OCI-LY1 (cell line): Measurements from ENCODE around the gene CDC73.

ENCODE experiments used
- EZH2 ChIP-seq: fragments of 200-600 bp; sonication (generic), shearing (Covaris generic); IDR thresholded peaks from 2 replicates; pipeline ENCODE4 v1.8.0; 2017; ENCODE audit warnings: borderline replicate concordance, mixed run types, mild to moderate bottlenecking, antibody characterized with exemption, low read length, moderate library complexity, mixed read lengths
- TF ChIP-seq, protein P1 (sequence below): fragments of 200-600 bp; sonication (generic), shearing (Covaris generic); IDR thresholded peaks from 2 replicates; pipeline ENCODE4 v1.5.1; 2017; ENCODE audit warnings: mild to moderate bottlenecking, antibody characterized with exemption, low read length, moderate library complexity, mixed read lengths

DNA sequence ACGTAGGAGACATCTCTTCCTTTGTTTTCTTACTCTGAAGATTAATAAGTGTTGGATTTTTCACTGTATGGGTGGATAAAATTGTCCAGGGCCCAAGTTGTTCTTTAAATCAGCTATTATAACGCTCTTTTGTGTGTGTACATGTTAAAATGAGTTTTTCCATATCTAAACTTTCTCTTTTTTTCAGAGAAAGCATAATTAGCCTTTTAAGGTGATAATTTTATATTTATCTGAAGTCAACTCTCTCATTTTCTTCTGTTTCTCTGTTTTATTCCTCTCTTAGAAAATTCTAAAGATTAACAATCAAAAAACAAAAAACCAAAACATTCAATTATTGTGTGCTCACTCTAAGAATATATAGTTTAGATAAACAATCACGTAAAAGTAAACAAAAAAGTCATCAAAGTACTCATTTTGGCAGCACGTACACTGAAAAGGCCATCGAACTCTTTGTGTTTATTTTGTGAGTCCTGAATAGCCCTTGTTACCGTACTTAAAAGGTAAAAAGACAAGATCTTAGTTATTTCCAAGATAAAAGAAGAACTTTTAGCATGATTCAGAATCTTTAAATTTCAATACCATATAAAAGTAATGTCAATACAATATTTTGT lies 7.2 kb upstream of the CDC73 start:
- TF ChIP-seq, protein P1, sequence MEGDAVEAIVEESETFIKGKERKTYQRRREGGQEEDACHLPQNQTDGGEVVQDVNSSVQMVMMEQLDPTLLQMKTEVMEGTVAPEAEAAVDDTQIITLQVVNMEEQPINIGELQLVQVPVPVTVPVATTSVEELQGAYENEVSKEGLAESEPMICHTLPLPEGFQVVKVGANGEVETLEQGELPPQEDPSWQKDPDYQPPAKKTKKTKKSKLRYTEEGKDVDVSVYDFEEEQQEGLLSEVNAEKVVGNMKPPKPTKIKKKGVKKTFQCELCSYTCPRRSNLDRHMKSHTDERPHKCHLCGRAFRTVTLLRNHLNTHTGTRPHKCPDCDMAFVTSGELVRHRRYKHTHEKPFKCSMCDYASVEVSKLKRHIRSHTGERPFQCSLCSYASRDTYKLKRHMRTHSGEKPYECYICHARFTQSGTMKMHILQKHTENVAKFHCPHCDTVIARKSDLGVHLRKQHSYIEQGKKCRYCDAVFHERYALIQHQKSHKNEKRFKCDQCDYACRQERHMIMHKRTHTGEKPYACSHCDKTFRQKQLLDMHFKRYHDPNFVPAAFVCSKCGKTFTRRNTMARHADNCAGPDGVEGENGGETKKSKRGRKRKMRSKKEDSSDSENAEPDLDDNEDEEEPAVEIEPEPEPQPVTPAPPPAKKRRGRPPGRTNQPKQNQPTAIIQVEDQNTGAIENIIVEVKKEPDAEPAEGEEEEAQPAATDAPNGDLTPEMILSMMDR, result no peak
- no peak for TF ChIP-seq EZH2
